GM19035 (cell line): ENCODE measurements around the gene LRBA.

Experiments used
- ATAC-seq: cut with Tn5 transposase; IDR thresholded peaks from one replicate; pipeline ENCODE4 v1.9.1; 2021; ENCODE audit not compliant: unreplicated experiment

LRBA gene

DNA sequence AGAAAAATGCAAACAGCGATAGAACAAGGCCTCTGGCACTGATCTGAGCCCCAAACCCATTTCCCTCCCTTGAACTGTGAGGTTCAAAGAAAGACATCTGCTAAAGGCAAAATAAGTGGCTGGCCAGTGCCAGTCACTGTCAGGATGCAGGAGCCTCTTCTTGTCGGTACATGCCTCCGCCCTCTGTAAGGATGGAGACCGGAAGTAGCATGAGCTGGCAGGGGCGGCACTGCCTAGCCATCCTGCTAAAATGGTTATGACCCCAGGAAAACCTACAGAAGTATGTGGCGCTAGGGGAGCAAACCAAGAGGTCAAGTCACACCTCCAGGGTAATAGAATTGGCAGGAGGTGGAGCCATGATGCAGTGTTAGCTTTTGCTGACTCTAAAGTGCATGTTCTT lies 756.5 kb downstream of the LRBA start:
- no peak for ATAC-seq

DNA sequence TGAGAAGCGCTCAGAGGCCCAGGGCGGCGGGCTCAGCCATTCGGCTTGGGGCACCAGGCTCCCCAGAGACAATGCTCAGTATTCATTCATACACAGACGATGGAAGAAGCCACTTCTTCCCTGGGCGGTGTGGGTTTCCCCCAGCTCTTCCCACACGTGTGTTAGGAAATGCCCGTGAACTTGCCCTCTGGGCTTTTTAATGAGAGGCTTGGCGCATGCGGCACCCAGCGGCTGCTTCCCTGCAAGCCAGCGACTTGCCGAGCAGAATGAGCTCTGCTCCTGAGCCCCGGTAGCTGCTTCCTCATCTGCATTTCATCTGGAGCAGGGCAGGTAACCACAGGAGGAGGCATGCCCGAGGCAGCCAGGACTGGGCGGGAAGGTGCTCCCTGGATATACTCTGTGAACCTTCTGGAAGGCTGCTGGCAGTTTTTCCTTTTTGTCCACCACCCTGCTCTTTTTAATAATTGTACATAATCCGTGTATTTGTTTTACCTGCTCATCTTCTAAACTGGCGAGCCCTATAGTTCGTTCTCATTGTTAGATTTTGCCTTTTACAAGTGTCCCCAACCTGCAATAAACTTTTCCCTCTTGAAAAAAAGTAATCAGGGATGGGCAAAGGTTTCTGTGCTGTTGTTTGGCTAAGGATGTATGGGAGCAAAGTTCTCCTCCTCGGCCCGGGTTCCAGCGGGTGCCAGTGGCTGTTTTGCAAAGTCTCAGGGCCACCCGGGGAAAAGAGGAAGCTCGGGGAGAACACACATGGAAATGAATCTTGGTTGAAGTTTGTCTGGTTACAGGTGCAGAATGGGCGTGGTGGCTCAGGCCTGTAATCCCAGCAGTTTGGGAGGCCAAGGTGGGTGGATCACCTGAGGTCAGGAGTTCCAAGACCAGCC lies 758.0 kb downstream of the LRBA start:
- ATAC-seq, result no peak

DNA sequence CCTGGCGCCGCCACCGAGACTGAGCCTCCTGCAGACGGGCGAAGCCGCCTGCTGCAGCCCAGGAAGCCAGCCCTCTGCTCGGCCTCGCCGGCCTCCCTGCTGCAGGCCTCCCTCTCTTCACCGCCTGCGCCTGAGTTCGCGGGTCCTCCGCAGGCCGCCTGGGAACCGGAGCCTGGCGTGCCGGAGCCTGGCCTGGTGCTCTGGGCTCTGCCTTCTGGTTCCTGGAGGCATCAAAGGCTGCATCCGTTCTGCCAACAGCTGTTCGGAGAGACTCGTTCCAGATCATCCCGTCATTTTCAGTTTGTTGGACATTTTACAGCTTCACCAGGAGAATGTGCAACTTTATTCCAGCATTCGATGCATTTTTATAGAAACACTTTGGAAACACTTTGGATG lies 758.9 kb downstream of the LRBA start:
- no peak for ATAC-seq

DNA sequence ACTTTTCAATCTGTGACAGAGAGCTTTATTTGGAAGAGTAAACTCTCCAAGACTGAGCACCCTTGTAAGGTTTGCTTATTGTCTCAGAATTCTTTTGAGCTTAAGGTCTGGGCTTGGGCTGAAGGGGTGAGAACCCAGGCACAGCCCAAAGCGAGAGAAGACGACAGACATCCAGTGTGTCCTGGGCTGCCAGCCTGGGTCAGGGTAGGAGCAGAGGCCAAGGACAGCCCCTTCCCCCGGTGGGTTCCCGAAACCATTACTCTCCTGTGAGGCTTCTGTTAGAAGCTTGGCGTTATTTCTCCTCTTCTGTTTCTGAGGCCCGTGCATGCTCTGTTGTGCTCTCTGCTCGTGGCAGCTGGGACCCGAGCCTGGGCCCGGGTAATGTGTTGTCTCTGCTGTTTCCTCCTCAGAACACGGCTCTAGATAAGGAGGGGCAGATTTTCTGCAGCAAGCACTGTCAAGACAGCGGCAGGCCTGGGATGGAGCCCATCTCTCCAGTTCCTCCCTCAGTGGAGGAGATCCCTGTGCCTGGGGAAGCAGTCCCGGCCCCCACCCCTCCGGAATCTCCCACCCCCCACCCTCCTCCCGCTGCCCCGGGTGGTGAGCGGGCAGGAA lies 759.4 kb downstream of the LRBA start:
- ATAC-seq, result no peak

DNA sequence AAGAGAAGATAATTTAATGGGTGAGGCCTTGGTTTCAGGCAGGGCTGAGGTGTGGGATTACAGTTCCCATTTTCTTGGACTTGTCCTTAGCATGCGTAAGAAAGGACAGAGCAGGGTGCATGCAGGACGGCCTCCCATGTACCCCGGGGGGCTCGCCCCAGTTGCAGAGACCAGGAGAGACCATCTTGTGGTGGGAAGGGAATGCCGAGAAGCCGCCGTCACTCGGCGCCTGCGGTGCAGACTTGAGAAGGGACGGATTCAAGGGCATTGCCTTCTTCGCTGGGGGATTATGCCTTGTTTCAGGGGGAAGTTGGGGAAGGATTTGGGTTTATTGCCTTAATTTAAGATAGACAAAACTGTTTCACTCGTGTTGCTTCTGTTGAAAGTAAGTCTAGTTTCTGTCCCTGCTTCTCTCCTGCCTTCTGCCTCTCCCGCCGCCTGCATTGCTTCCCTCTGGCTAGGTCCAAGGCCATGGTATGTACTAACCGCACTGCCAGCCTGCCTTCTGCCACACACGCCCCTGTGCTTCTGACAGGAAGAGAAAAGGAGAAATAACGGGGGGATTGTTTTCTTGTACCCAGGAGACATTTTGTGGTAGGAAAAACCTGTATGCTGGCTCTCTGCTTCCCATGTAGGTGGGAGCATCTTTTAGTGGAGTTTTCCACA lies 761.0 kb downstream of the LRBA start:
- ATAC-seq, result no peak

DNA sequence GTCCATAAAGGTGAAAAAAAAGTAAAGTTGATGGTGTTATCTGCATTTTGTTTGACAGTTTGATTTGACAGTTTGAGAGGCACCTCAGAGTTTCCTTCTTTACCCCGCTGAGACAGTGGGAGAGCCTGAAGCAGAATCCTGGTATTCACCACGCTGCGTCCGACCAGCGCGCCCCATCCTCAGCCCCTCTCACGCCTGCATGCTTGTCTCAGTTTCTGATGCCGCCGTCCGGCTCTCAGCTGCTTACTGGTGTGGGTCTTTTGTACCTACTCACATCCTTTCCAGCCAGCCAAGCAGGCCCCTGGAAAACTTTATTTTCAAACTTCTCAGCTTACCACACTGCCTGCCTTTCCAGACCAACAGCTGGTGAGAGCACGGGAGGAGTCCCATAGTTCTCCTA lies 761.7 kb downstream of the LRBA start:
- no peak for ATAC-seq

DNA sequence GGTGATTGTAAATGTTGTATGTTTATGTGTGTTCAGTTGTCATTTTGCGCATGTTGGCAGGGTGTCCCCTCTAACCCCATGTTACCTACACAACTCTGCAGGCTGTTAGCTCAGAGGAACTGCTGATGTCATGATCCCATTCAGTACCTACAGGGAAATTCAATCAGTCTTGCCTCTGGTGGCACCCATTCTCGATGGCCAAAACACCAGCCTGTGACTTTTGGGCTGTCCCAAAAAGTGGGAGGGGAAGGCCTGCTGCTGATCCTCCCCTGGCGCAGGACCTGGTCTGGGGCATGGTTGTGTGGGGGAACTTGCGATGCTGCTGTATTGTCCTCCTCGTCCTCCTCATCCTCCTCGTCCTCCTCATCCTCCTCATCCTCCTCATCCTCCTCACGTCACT lies 762.3 kb downstream of the LRBA start:
- ATAC-seq, result no peak

DNA sequence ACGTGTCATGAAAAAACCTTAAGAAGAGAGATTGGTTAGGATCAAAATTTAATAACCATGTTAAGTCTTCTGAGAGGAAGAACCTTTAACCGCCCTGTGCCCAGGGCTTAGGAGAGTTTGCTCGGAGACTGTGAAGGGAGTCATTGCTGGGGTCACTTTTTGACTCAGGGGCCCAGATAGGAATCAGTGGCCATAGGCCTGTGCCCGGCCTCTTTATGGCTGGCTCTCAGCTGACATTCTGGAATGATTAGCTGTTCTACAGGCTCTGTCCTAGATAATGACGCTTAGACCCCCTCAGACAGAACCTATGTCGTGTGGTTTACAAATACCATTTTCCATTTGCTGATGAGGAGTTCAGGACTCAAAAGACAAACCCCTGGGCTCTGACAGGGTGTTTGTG lies 762.8 kb downstream of the LRBA start:
- no peak for ATAC-seq

DNA sequence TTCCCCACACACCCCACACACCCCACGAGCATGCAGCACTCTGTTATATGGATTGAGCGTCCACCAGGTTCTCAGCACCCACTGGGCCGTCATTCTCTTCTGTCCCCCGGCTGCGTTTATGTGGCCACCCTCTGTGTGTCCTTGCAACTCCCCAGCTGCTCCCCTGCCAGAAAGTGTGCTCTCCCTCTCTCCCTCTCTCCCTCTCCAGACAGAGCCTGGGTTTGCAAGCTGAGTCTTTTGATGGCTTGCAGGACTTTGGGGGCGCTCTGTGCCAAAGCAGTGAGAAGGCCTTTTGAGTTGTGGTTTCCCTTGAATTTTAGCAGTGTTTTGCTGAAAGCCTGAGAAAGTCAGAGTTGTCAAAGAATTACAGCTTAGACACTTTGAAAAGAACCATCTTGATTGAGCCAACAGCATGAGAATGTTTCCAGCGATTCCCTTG lies 763.3 kb downstream of the LRBA start:
- no peak for ATAC-seq

DNA sequence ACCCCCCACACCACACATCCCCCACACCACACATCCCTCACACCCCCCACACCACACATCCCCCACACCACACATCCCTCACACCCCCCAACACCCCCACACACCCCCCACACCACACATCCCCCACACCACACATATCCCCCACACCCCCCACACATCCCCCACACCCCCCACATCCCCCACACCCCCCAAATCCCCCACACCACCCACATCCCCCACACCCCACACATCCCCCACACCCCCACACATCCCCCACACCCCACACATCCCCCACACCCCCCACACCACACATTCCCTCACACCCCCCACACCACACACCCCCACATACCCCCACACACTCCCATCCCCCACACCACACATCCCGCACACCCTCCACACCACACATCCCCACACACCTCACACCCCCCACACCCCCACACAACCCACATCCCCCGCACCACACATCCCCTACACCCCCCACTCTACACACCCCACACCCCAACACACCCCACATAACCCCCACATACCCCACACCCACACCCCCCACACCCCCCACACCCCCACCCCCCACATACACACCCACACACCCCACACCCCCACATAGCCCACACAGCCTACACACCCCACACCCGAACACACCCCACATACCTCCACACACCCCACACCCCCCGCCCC lies 764.0 kb downstream of the LRBA start:
- no peak for ATAC-seq

DNA sequence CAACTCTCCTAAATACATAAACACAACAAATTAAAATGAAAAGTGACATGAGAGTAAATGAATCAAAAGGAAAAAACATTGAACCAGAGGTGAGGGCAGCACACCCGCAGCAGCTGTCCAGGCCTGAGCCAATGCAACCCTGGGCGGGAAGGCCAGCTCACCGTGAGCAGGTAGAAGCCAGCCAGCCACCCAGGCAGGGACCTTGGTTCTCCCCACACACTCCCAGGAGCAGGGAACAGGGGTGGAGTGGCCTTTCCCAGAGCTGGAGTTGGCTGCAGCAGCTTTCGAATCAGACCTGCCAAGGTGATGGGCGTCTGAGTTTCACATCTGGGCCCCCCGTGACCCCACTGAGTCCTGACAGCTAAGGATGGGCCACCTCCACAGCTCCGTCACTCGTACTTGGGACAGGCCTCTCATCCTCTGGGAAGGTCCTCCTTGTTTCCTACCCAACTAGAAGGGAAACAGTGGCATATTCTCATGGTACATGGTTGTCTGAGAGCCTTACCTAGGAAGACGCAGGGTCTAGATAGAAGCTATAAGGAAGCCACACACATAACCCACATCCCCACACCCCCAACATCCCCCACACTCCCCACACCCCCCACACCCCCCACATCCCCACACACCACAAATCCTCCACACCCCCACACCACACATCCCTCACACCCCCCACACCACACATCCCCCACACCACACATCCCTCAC lies 764.6 kb downstream of the LRBA start:
- ATAC-seq, result no peak

DNA sequence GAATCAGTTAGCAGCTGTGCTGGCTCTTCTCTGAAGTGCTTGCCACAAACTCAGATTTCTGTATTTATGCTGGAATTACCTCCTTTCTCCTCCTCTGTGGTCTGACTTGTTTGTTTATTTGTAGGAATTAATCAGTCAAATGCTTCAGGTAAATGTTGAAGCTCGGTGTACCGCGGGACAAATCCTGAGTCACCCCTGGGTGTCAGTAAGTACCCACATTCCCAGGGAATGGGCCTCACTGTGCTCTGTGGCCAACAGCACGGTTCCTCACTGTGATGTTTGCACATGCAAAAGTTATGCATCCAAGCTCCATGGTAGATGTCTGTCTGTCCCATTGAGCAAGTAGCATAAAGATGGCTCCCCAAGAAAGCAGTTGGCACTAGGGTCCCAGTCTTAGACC lies 766.9 kb downstream of the LRBA start:
- ATAC-seq, result no peak

DNA sequence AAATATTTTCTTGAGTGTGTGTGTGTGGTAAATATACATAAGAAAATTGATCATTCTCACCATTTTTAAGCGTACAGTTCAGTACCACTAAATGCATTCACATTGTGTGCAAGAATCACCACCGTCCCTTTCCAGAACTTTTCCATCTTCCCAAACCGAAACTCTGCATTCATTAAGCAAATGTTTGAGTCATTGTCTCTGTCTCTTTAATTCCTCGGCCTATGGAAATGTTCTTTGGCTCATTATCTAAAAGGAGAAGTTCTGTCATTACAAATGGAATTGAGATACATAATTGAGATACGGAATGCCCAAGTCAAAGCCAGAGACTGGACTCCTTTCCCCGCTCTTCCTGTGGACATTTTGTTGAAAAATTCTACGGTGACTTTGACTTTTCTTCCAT lies 767.9 kb downstream of the LRBA start:
- ATAC-seq, result no peak

DNA sequence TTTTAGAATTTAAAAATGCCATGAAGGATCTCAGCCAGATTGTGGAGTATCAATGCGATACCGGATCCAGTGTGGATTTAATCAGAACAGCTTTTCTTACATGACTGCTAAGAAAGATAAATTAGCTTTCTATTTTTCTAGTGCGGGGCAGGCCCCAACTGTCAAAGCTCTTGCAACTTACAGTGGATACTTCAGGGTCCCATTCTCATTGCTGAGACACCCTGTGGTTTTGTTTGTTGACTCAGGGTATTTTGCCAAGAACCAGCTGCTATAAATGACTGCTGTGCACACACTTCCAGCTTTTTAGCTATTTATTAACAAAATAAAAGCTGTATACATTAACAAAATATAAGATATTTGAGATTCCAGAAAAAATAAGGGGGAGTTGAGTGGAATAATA lies 770.5 kb downstream of the LRBA start:
- no peak for ATAC-seq

DNA sequence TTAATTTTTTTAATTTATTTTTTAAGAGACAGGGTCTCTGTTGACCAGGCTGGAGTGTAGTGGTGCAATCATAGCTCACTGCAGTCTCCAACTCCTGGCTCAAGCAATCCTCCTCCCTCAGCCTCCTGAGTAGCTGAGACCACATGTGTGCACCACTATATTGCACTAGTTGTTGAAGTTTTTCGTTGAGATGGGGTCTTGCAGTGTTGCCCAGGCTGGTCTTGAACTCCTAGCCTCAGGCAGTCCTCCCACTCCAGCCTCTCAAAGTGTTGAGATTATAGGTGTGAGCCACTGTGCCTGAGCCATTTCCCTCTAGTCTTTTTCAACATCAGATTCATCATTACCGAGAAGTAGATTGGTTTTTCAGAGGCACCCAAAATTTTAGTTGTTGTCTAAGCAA lies 771.2 kb downstream of the LRBA start:
- no peak for ATAC-seq

DNA sequence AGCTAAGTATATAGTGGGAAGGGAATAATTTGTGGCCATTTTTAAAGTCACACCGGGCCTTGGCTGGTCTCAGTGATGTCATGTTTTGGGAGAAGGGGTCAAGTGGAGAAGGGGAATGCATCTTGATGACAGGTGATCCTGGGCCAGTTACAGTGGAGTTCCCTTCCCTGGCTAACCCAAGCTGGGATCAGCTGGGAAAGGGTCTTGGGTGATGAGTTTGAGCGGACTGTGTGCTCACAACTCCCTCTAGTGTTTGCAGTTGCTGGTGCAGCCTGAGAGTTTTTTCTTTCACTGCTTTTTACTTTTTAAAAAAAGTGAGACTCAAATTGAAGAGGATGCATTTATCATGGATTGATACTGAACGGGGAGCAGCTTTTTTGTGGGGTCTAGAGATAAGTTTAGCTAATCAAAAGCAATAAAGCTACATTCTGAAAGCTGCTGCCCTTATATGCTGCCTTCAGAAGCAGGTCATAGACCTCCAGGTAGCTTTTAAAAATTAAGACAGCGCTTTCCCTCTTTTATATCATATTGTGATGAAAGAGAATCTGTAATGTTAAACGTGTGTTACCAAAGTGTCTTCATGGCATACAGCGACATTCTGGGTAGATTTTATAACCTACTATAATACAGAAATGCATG lies 772.1 kb downstream of the LRBA start:
- ATAC-seq, result peak; percentile 62

DNA sequence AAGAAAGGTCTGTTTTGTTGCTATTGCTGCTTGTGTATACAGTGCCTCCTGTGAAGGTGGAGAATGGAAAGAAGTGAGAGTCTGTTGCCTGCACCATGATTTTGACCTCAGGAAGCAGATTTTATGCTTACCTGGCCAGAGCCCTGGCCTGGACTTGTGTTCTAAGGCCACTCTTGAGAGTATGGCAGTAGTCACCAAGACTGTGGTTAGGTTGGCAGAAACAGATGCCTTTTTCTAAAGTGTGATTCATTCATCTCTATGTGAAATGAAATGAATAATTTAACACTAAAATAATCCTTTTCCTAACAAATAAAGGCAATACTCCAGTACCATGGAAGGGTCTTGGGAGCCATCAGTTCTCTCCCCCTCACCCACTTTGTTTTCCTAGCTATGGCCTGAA lies 775.1 kb downstream of the LRBA start:
- no peak for ATAC-seq

DNA sequence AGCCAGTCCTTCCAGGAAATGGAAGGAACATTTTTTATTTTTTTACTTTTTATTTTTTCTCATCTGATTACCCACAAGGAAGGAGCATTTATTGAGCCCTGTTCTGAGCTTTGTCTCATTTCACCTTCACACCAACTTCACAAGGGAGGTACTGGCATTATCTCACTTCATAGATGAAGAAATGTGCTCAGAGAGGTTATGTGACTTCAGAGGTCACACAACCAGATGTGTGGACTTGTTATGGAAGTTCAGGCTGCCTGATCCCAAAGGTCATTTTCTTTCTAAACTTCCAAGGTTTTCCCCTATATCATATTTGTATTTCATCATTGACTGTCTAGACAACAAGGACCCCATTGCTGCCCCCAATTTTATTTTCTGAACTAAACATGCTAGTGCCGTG lies 776.5 kb downstream of the LRBA start:
- no peak for ATAC-seq

DNA sequence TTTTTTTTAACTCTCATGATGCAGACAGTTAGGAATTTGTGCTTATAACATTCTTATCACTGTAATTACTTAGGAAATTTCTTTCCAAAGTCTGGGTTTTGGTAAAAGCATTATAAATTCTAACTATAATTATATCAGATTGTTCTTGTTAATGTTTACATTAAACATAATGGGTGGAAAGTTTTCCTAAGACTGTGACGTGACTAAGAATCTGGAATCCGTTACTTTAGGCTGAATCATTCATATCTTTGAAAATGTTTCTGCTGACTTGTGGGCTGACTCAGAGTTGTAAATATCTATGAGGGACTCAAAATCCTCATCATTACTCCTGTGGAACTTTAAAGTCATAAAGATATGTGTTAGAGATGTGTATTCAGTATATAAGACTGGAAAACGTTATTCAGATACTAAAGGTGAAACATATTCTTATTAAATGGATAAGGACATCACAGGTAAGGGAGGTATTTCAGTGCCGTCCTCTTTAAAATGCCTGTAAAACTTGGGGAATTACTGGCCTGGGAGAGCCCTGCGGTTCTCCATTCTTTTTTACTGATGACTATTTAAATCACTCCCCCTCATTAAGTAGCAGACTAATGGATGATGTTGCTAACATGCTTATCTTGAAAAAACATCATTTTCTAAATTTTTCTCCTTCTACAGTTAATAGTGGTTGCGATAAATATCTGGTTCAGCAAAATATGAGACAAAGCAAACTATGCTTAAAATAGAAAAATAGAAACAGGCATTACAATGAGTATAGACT lies 777.8 kb downstream of the LRBA start:
- ATAC-seq, result no peak

DNA sequence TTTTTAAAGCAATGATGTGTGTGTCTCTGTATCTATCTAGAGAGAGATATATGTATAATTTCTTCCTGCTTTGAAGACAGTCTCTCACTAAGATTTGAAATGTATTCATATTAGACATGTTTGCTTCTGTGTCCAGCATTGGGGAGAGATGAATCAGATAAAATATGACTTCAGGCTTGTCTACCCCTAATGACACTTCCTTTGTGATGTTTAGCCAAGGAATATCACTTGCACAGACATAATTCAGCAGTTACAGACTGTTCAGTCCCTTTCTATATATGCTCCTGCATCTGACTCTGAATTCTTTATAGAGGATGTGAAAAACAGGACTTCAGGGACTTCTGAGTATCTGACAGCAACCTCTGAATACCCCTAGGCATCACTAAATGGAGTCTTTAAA lies 778.5 kb downstream of the LRBA start:
- ATAC-seq, result no peak
